GM18499 (cell line): ENCODE data around the gene PNKD.

Experiments
- ATAC-seq: cut with Tn5 transposase; IDR thresholded peaks from one replicate; pipeline ENCODE4 v1.9.1; 2021; ENCODE audit warnings: moderate number of reproducible peaks; ENCODE audit not compliant: insufficient read depth, unreplicated experiment

PNKD gene, protein sequence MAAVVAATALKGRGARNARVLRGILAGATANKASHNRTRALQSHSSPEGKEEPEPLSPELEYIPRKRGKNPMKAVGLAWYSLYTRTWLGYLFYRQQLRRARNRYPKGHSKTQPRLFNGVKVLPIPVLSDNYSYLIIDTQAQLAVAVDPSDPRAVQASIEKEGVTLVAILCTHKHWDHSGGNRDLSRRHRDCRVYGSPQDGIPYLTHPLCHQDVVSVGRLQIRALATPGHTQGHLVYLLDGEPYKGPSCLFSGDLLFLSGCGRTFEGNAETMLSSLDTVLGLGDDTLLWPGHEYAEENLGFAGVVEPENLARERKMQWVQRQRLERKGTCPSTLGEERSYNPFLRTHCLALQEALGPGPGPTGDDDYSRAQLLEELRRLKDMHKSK

DNA sequence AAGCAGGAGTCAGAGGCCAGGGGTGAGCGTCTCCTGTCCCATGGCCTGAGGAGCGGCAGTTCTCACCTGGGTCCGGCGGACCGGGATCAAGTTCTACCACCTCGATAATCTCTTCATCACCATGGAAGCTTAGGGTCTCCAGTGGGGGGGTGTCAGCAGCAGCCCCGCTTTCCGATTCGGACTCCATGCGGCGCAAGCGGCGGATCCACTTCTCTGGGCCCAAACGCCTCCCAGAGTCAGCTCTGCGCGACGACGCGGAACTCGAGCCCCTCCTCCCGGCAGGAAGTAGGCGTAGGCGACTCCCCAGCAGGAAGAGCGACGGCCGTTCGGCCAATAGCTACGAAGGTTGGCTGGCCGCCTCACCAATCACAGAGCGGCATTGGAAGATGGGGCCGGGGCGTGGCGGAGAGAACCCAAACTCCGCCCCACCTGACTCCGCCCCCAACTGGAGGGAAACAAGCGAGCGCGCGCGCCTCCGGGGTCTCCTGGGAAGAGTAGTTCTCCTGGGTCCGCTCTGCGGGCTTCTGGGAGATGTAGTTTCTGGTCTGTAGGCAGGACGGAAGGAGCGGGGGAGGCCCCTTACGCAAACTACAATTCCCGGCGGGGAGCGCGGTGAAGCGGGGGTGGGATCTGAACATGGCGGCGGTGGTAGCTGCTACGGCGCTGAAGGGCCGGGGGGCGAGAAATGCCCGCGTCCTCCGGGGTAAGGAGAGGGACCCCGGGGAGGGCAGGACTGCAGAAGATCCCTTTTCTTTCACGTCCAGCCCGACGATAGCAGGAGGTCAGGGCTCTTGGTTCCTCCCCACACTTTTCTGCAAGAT, at the start of gene PNKD, which contains the start of gene AAMP:
PNKD (plus strand) TSS at position 620 of the 821 bp plus-strand sequence; CDS start at position 637, 17 bp downstream.
AAMP (minus strand) TSS at position 238 of the 821 bp plus-strand sequence; CDS start at position 187, 51 bp downstream.
- peak; percentile 81 for ATAC-seq

DNA sequence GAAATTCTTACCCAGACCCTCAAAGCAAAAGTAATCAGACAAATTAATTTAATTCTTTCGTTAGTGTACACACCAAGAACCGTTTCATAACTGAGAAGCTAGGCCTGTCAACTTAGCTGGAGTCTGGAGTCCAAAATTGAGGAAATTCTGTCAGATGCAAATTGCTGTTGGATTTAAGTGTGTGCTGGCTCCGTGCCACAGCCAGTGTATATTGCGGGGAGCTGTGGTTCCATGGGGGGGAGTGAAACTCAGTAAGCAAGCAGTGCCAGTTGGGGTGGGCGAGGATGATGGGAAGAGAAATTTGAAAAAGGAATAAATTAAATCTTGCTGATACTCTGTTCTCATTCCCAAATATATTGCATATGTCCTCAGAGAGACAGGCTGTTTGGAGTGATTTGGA, 49.3 kb upstream of the PNKD start:
- no peak for ATAC-seq

DNA sequence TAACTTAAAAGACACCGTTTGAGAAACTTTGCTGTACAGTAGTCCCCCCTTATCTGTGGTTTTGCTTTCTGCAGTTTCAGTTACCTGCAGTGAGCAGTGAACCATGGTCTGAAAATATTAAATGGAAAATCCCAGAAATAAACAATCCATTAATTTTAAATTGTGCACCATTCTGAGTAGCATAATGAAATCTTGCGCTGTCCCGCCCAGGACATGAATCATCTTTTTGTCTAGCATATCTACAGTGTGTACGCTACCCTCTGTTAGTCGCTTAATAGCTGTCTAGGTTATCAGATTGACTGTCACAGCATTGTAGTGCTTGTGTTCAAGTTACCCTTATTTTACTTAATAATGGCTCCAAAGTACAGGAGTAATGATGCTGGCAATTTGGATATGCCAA, 47.3 kb upstream of the PNKD start:
- ATAC-seq: no peak

DNA sequence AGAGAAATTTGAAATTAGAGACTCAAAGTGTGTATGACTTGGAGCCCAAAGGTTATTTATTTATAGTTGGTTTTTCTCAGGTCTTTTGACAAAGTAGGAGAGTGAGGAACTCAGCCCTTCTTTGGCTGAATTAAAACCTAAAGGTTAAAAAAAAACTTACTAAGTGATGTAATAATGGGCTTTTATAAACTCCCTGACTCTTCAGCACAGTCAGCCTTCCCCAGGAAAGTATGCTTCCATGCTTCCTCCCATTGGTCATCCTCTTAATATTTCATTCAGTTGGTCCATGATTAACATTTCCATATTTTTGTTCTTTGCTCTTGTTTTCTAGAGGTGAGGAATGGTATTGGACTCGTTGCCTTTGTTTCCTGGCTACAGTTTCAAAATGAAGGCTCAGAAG, 46.1 kb upstream of the PNKD start:
- ATAC-seq: no peak

DNA sequence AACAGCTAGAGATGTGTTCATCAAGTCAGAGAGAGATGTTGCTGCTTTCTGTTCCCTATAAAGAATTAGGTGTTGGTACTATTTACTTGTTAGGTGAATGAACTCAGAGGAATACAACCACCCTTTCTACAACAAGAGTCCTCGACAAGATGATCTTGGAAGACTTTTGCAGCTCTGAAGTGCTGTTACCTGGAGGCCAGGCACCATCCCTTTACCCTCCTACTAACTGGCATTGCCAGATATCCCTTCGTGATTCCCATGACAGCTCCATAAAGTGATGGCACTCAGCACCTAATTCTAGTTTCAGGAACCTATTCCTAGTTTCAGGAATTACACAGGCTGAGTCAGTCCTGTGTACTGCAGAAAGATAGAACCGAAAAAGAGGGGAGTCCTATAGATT, 43.4 kb upstream of the PNKD start:
- no peak for ATAC-seq

DNA sequence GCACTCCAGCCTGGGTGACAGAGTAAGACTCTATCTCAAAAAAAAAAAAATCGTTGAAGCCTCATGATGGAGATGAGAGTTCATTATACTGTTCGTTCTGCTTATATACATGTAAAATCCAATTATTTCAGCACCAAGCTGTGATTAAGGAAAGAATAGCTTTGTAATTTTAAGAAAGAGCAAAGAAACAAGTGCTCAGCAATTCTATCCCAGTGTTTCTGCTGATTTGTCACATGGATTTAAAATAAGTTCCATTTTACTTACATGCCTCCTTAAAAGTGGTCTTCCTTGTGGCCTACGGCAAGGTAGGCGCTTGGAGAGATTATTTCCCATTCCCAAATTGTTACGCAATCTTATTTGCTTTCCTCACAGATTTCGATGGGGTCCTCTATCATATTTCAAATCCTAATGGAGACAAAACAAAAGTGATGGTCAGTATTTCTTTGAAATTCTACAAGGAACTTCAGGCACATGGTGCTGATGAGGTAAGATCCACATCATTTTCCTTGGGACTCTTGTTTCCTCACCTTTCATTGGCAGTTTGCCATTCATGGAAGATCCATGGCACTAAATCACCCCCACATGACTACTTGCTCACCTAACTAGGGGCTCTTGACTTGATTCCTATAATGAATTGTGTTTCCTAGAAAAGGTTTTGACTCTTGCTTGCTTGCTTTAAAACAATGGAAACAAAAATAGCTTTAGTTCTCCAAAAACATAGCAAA, 41.8 kb upstream of the PNKD start:
- ATAC-seq: no peak

DNA sequence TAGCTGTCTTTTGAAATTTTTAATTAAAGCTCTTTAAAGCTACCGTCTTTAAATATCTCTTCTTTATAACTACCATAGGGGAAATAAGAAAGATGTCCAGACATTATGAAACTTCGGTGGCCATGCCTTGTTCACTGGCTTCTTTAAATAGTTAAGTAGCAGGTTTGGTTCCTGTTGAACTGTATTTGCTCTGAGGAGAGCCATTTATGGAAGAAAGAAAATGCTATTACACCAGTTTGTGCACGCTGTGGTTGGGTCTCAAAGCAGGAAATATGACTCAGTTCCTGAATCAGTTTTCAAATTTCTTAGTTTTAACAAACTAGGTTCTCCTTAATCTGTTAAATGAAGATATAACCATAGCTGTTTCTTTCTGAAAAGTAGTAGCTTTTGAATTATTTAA, 41.1 kb upstream of the PNKD start:
- peak; percentile 89 for ATAC-seq

DNA sequence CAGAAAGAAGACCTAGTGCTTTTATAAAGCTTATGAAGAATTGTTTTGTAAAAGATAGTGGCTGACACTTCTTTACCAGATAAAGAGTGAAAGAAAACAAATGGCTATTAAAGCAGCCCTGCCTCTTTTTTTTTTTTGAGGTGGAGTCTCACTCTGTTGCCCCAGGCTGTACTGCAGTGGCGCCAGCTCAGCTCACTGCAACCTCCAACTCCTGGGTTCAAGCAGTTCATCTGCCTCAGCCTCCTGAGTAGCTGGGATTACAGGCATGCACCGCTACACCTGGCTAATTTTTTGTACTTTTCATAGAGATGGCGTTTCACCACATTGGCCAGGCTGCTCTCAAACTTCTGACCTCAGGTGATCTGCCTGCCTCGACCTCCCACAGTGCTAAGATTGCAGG, 40.5 kb upstream of the PNKD start:
- ATAC-seq: no peak

DNA sequence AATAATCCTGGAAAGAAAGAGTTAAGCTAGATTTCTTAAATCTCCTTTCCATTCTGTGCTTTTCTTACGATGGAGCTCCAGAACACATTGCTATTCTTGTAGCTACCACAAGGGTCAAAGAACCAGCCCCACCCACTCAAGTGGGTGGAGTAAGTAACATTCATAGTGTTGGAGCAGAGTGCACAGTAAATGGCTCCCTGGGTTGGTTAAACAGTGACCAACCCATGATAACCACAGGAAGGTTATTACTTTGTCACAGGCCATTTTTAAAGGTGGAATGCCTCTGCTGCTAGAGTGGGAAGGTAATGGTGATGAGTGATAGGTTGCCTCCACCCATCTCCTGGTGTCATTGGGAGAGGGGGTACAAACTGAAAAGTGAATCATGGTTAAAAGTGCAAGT, 39.4 kb upstream of the PNKD start:
- ATAC-seq: no peak

DNA sequence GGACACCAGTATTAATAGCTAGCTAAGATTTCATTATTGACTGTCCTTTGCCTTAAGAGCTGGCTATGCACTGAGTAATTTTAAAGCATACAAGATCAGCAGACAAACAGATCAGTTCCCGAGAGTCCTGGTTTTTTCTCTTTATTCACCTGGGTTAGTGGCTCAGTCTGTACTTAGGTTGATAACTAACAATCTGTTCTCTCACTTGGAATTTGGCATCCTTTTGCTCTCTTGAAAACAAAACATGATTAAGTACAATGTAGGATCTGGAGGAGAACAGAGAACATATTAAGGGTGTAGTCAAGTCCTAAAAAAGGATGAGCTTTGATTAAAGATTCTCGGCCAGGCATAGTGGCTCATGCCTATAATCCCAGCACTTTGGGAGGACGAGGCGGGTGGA, 36.8 kb upstream of the PNKD start:
- no peak for ATAC-seq

DNA sequence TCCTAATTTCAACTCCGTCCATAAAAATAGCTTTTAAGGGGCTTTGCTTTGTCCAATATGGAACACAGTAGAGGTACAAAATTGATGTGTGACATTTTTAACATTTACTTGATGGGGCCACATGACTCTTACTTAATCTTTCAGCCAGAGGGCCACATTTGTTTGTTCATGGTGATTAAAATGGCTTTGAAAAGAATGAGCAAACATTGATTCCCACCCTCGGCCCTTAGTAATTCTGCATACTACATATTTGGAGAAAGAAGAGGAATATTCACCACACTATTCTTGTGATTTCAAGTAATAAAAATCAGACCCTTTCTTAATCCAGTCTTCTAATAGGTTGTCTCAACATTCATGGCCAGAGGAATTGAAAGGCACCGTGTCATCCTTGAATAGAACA, 35.8 kb upstream of the PNKD start:
- no peak for ATAC-seq

DNA sequence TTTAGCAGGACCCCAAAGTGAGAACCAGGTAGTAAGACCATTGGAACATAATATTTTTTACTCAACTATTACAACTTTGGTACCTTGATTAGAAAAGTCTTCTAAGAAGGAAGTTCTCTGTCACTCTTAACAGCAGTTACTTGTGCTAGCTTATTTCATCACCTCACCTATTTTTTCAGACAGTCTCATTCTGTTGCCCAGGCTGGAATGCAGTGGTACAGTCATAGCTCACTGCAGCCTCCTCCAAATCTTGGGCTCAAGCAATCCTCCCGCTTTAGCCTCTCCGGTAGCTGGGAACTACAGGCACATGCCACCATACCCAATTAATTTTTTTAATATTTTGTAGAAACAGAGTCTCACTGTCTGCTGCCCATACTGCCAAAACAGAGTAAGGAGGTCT, 35.3 kb upstream of the PNKD start:
- no peak for ATAC-seq

DNA sequence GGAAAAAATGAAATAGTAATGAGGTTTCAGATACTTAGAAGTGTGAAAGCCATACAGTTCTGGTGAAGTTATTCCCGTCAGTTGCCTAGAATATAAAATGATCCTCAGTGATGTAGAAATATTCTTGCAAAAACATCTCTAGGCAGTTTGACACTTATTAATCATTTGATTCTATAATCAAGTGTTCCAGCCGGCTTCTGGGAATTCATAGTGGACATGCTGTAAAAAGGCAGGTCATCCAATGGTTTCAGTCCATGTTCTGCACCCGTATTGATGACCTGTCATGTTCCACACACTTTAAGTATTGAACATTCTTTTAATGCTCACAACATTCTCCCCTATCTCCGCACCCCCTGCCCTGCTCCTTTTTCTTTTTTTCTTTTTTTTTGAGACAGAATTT, 33.5 kb upstream of the PNKD start:
- ATAC-seq: no peak

DNA sequence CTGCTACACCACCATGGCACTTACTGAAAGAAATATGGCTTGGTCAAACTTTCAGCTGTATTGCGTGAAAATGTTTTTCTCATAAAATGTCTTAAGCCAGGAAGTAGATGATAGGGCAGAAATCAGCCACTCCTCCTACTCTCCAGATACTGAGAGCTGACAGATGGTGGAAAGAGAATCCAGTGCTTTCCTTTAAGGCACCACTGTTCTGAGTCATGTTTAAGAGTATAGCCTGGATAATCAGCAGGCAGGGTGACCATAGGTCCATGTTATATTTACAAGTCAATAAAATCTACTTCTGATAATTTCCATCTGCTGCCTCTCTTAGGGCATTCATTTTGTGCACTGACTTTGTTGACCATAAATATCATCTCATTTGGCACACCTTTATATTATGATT, 31.4 kb upstream of the PNKD start:
- no peak for ATAC-seq

DNA sequence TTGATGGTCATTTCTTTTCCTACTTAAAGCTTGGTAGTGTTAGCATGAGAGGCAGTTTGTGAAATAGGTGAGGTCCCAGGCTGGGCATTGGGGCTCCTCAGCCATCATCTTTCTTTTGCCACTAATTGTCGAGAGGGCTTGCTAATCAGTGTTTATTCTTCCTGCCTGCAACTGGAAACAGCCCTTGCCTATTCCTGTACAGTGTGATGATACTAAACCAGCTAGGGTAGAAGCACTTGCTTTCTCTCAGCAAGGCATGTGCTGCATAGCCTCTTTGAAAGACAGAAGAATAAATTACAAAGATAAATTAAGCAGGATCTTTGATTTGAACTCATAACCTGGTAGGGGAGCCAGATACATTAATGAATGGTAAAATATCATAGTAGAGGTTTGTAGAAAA, 26.1 kb upstream of the PNKD start:
- no peak for ATAC-seq

DNA sequence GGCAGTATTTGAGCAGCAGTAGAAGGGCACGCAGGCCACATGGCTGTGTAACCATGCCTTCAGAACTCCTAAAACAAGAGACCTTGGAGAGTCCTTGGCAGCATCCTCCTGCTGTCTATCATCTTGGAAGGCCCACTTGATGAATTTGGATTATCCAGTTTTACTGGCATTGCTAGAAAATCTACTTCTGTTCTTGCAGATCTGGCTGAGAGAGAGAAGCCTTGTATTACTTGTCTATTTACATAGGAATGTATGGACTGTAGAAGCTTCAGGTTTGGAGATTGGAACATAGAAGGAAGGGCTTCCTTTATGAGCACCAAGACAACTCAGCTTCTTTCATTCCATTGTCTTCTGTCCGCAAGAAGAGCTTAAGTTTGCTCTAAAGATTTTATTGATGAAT, 25.7 kb upstream of the PNKD start:
- no peak for ATAC-seq

DNA sequence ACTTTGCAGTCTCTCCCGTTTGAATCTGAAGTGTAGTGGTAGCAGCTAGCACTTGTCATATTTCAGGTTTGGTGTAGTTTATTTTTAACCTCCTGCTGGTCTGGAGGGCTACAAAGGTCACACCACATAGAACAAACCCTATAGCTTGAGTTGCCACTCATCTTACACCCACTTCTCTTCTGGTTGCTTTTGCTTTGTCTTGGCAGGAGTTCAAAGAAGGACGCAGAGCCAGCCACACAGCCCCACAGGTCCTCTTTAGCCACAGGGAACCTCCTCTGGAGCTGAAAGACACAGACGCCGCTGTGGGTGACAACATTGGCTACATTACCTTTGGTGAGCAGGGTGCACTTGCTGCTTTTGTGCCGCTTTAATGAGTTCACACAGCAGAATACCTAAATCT, 25.1 kb upstream of the PNKD start:
- no peak for ATAC-seq

DNA sequence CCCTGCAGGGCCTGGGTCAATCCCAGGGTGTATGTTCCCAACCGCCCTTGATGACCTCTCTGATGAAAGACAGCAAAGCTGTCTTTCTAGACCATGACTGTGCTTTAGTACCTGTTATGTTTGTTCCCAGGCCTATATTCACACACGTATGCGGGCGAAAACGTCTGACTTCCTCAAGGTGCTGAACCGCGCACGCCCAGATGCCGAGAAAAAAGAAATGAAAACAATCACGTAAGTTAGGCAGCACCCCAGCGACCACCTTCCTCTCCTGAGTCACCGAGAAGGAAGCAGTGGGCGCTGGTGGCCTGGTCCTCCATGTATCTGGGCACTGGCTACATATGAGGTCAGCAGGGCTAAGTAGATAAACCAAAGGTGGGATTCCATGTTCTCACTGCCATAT, 20.6 kb upstream of the PNKD start:
- ATAC-seq: no peak

DNA sequence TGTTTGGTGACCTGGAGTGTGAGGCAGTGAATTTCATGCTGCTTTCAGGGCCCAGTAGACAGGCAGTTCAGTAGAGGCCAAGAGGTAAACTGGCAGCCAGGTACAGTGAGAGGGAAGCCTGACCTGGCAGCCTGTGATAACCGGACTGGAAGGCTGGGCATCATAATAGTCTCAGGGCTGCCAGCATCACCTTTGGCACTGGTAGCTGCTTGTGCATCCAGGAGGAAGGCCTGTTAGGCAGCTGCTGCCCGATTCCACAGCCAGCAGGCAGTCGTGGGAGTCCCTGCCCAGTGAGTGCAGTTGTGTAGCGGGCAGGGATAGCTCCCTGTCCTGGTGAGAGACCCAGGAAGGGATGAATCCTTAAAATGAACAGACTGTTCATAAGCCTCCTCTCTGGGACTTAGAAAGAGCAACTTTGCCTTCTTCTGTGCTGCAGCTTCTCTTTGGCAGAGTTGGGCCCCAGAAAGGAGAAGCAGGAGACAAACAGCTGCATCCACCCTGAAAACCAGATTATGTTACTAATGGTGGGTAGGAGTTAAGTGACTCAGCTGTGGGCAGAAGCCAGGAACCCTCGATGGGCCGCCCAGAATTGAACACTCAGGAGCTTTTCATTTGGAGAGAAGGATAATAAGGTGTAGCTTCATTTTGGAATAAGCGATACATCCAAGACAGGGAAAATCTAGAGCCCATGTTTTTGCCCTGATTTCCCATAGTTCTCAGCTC, 17.6 kb upstream of the PNKD start:
- no peak for ATAC-seq

DNA sequence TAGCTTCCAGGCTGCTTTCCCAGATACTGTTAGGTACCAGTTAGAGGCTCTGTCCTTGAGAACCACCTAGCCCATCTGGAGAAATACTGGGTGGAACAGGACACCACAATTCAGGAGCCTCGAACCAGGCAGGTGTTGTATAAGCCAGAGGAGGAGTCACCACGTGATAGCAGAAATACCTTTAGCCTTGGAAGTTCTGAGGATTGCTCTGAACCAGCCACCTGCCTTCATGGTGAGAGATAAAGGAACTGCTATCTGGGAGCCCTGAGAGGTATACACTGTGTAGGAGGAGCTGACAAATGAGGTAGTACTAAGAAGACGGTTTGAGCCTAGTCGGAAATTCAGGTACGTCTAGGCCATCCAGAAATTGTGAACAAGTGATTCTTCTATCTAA, 17.1 kb upstream of the PNKD start:
- no peak for ATAC-seq
